Measurements from ENCODE around the gene UCHL1. TPM values are rescaled to one million over a fixed set of nuclear protein-coding genes. Genes with fewer than 3 reads are reported as not detected.

UCHL1 gene
- total RNA-seq (10 to 100 TPM; 37.5 to 49.2 TPM), polyA plus RNA-seq (100 to 1,000 TPM in 1 of 2 donors, 10 to 100 TPM in 1; 85.1 to 110 TPM)
- long read RNA-seq, donor 1, transcript UCHL1-209 (8 exons, 1,119 nt) = major isoform, 27 of 29 reads
- long read RNA-seq, donor 1, partial matches to known transcripts = 1 of 29 reads
- long read RNA-seq, donor 1, other reads (novel, unspliced or antisense) = 1 of 29 reads
- long read RNA-seq, donor 2, partial matches to known transcripts = 2 of 5 reads
- long read RNA-seq, donor 2, other reads (novel, unspliced or antisense) = 0 of 5 reads

- H3K27ac ChIP-seq (ENCODE audit: low read depth in 1 of 2, low read length in 2 of 2) = no peak within 1 kb of the TSS
- WGBS, 2 donors = 1% methylated on average over 53 to 55 of the region's 55 CpGs
- intact Hi-C loops (cut with DNase I) = no loop called here
- H3K4me3 ChIP-seq (ENCODE audit: low read length in 2 of 2) = peak within 1 kb of the TSS; percentile 51 to 67
- no peaks in the 10 kb centered on the region for H3K36me3 ChIP-seq (ENCODE audit: control insufficient read depth in 1 of 2, insufficient read depth in 2 of 2, low read length in 1 of 2)
- H3K9me3 ChIP-seq (ENCODE audit: control insufficient read depth, low read length) = no peaks in the 10 kb centered on the region
- H3K27me3 ChIP-seq (ENCODE audit: control insufficient read depth in 1 of 2, insufficient read depth in 2 of 2, low read length in 1 of 2) = no peaks in the 10 kb centered on the region
- peak; percentile 55 to 81 for DNase-seq
- H3K4me1 ChIP-seq (ENCODE audit: control insufficient read depth in 1 of 2, insufficient read depth in 2 of 2, low read length in 2 of 2) = peaks cover 0 to 1% of the 10 kb centered on the region in 2 donors
- peak; percentile 74 for ATAC-seq (ENCODE audit: low FRiP score)
Observed at GRCh38 chr4:41256740-41257256, at the start of gene UCHL1. Gene UCHL1, plus strand, starts transcription at chr4:41256928. Its CDS starts 49 bp downstream, at chr4:41256977.

- ATAC-seq (ENCODE audit: low FRiP score) = peak; percentile 61
- no peak for DNase-seq
- intact Hi-C loops (cut with DNase I) = loop anchor here in 1 of 2 donors (5.0 kb wide), 1 partner anchor 65 kb away; no protein-coding TSS in a partner anchor
- Histone ChIP-seq H3K4me1 (ENCODE audit: control insufficient read depth in 1 of 2, insufficient read depth in 2 of 2, low read length in 2 of 2) (peaks cover 2 to 13% of the 10 kb centered on the region in 2 donors), H3K27ac (ENCODE audit: low read depth in 1 of 2, low read length in 2 of 2) (no peak overlapping the region), H3K27me3 (ENCODE audit: control insufficient read depth in 1 of 2, insufficient read depth in 2 of 2, low read length in 1 of 2) (no peaks in the 10 kb centered on the region), H3K4me3 (ENCODE audit: low read length in 2 of 2) (no peak overlapping the region), H3K9me3 (ENCODE audit: control insufficient read depth, low read length) (no peaks in the 10 kb centered on the region), H3K36me3 (ENCODE audit: control insufficient read depth in 1 of 2, insufficient read depth in 2 of 2, low read length in 1 of 2) (no peaks in the 10 kb centered on the region)
Observed at GRCh38 chr4:41207291-41207831, 49.4 kb upstream of the UCHL1 start.

GRCh38 chr4:41209187-41209586, 47.5 kb upstream of the UCHL1 start:
- intact Hi-C loops (cut with DNase I) = loop anchor here in 1 of 2 donors (5.0 kb wide), 1 partner anchor 67 kb away; no protein-coding TSS in a partner anchor
- Histone ChIP-seq H3K9me3 (ENCODE audit: control insufficient read depth, low read length) (no peaks in the 10 kb centered on the region), H3K4me3 (ENCODE audit: low read length in 2 of 2) (no peak overlapping the region), H3K4me1 (ENCODE audit: control insufficient read depth in 1 of 2, insufficient read depth in 2 of 2, low read length in 2 of 2) (peaks cover 2 to 8% of the 10 kb centered on the region in 2 donors), H3K36me3 (ENCODE audit: control insufficient read depth in 1 of 2, insufficient read depth in 2 of 2, low read length in 1 of 2) (no peaks in the 10 kb centered on the region), H3K27me3 (ENCODE audit: control insufficient read depth in 1 of 2, insufficient read depth in 2 of 2, low read length in 1 of 2) (no peaks in the 10 kb centered on the region), H3K27ac (ENCODE audit: low read depth in 1 of 2, low read length in 2 of 2) (no peak overlapping the region)
- DNase-seq = peak in 1 of 2 donors; percentile 53
- WGBS, 2 donors = 34 to 37% methylated on average over 5 of the region's 5 CpGs
- no peak for ATAC-seq (ENCODE audit: low FRiP score)

- Histone ChIP-seq H3K27ac (ENCODE audit: low read depth in 1 of 2, low read length in 2 of 2) (no peak overlapping the region), H3K27me3 (ENCODE audit: control insufficient read depth in 1 of 2, insufficient read depth in 2 of 2, low read length in 1 of 2) (no peaks in the 10 kb centered on the region), H3K9me3 (ENCODE audit: control insufficient read depth, low read length) (no peaks in the 10 kb centered on the region), H3K4me1 (ENCODE audit: control insufficient read depth in 1 of 2, insufficient read depth in 2 of 2, low read length in 2 of 2) (peaks cover 2 to 8% of the 10 kb centered on the region in 2 donors), H3K36me3 (ENCODE audit: control insufficient read depth in 1 of 2, insufficient read depth in 2 of 2, low read length in 1 of 2) (no peaks in the 10 kb centered on the region), H3K4me3 (ENCODE audit: low read length in 2 of 2) (no peak overlapping the region)
- ATAC-seq (ENCODE audit: low FRiP score) (no peak), DNase-seq (no peak)
- intact Hi-C loops (cut with DNase I) = loop anchor here (5.0 to 10.0 kb wide), 4 partner anchors 33 to 455 kb away; no protein-coding TSS in a partner anchor
- WGBS, 2 donors = 87 to 90% methylated on average over 9 of the region's 9 CpGs
Observed at GRCh38 chr4:41209901-41210300, 46.8 kb upstream of the UCHL1 start.

GRCh38 chr4:41211951-41212615, 44.6 kb upstream of the UCHL1 start:
- no peaks in the 10 kb centered on the region for H3K36me3 ChIP-seq (ENCODE audit: control insufficient read depth in 1 of 2, insufficient read depth in 2 of 2, low read length in 1 of 2)
- DNase-seq (no peak), ATAC-seq (ENCODE audit: low FRiP score) (no peak)
- intact Hi-C loops (cut with DNase I) = loop anchor here in 1 of 2 donors (5.0 to 10.0 kb wide), 3 partner anchors 35 to 457 kb away; no protein-coding TSS in a partner anchor
- no peak overlapping the region for H3K27ac ChIP-seq (ENCODE audit: low read depth in 1 of 2, low read length in 2 of 2)
- peaks cover 0 to 8% of the 10 kb centered on the region in 2 donors for H3K4me1 ChIP-seq (ENCODE audit: control insufficient read depth in 1 of 2, insufficient read depth in 2 of 2, low read length in 2 of 2)
- WGBS, 2 donors = 34 to 48% methylated on average over 1 of the region's 1 CpG
- peak overlapping the region; percentile 21 to 71 for H3K4me3 ChIP-seq (ENCODE audit: low read length in 2 of 2)
- no peaks in the 10 kb centered on the region for H3K9me3 ChIP-seq (ENCODE audit: control insufficient read depth, low read length)
- H3K27me3 ChIP-seq (ENCODE audit: control insufficient read depth in 1 of 2, insufficient read depth in 2 of 2, low read length in 1 of 2) = no peaks in the 10 kb centered on the region

GRCh38 chr4:41212616-41213203, 44.0 kb upstream of the UCHL1 start:
- 1 to 4% methylated on average over 12 of the region's 12 CpGs for WGBS, 2 donors
- Histone ChIP-seq H3K9me3 (ENCODE audit: control insufficient read depth, low read length) (no peaks in the 10 kb centered on the region), H3K4me3 (ENCODE audit: low read length in 2 of 2) (peak overlapping the region; percentile 71 to 92), H3K4me1 (ENCODE audit: control insufficient read depth in 1 of 2, insufficient read depth in 2 of 2, low read length in 2 of 2) (peaks cover 0 to 3% of the 10 kb centered on the region in 2 donors), H3K36me3 (ENCODE audit: control insufficient read depth in 1 of 2, insufficient read depth in 2 of 2, low read length in 1 of 2) (no peaks in the 10 kb centered on the region), H3K27me3 (ENCODE audit: control insufficient read depth in 1 of 2, insufficient read depth in 2 of 2, low read length in 1 of 2) (no peaks in the 10 kb centered on the region), H3K27ac (ENCODE audit: low read depth in 1 of 2, low read length in 2 of 2) (no peak overlapping the region)
- intact Hi-C loops (cut with DNase I) = loop anchor here in 1 of 2 donors (5.0 to 10.0 kb wide), 3 partner anchors 35 to 458 kb away; no protein-coding TSS in a partner anchor
- DNase-seq (no peak), ATAC-seq (ENCODE audit: low FRiP score) (no peak)

- peak; percentile 58 to 82 for DNase-seq
- WGBS, 2 donors = 0% methylated on average over 29 to 35 of the region's 35 CpGs
- Histone ChIP-seq H3K27me3 (ENCODE audit: control insufficient read depth in 1 of 2, insufficient read depth in 2 of 2, low read length in 1 of 2) (no peaks in the 10 kb centered on the region), H3K36me3 (ENCODE audit: control insufficient read depth in 1 of 2, insufficient read depth in 2 of 2, low read length in 1 of 2) (no peaks in the 10 kb centered on the region), H3K4me3 (ENCODE audit: low read length in 2 of 2) (peak overlapping the region; percentile 71 to 92), H3K27ac (ENCODE audit: low read depth in 1 of 2, low read length in 2 of 2) (peak overlapping the region; percentile 51 to 73), H3K4me1 (ENCODE audit: control insufficient read depth in 1 of 2, insufficient read depth in 2 of 2, low read length in 2 of 2) (peaks cover 0 to 3% of the 10 kb centered on the region in 2 donors), H3K9me3 (ENCODE audit: control insufficient read depth, low read length) (no peaks in the 10 kb centered on the region)
- intact Hi-C loops (cut with DNase I) = loop anchor here (2.0 to 10.0 kb wide), 7 partner anchors 36 to 459 kb away; no protein-coding TSS in a partner anchor
- peak; percentile 24 for ATAC-seq (ENCODE audit: low FRiP score)
Observed at GRCh38 chr4:41213625-41214135, 43.0 kb upstream of the UCHL1 start.

Data from aorta (tissue), 5 donors.